ENCODE results near the gene C1QTNF5. TPM values are rescaled to one million over a fixed set of nuclear protein-coding genes. Genes with fewer than 3 reads are reported as not detected.

The C1QTNF5 gene
- total RNA-seq, 4 donors from 2014 or later: 5.3 to 18.8 (median 10.3) TPM

- Histone ChIP-seq H3K36me3 (no peaks in the 10 kb centered on the region), H3K4me3 (no peak overlapping the region), H3K27me3 (peaks cover 0 to 7% (median 0%) of the 10 kb centered on the region in 4 donors), H3K27ac (peak overlapping the region in 3 of 4 donors; percentile 83 to 95 (median 92)), H3K4me1 (peaks cover 54 to 98% (median 75%) of the 10 kb centered on the region in 3 donors), H3K9me3 (no peaks in the 10 kb centered on the region)
- TF ChIP-seq POLR2A (IDR thresholded peaks at IDR 0.05) (no peak), CTCF (IDR thresholded peaks at IDR 0.05) (no peak)
- intact Hi-C loops (cut with DNase I): no loop called here
- WGBS, 2 donors: 70 to 75% methylated on average over 2 to 11 of the region's 26 CpGs
- no peak for DNase-seq
Measured at GRCh38 chr11:119372260-119373058, 31.8 kb upstream of the C1QTNF5 start.

DNA sequence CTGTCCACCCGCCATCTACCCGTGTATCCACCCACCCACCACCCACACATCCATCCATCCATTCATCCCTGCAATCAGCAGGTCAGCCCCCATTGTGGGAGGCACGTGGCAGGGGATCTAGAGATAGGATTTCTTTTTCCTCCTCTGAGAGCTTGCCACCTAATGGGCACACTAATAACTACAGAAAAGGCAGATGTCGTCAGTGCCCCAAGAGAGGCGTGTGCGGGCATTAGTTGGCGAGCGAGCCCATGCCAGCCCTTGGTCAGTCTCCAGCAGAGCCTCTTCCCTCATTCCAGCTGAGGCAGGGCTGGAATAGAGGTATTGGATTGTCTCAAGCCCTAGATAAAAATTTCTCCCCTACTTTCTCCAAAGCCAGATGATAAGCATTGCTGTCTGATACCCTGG, 31.1 kb upstream of the C1QTNF5 start:
- no peak for DNase-seq
- Histone ChIP-seq H3K27me3 (peaks cover 0 to 11% (median 0%) of the 10 kb centered on the region in 4 donors), H3K27ac (peak overlapping the region; percentile 74 to 95 (median 88)), H3K9me3 (no peaks in the 10 kb centered on the region), H3K36me3 (no peaks in the 10 kb centered on the region), H3K4me1 (peaks cover 61 to 98% (median 76%) of the 10 kb centered on the region in 3 donors), H3K4me3 (no peak overlapping the region)
- 10 to 32% methylated on average over 8 of the region's 8 CpGs for WGBS, 2 donors
- TF ChIP-seq CTCF (IDR thresholded peaks at IDR 0.05) (peak in 5 of 6 experiments; percentile 16 to 59 (median 50)), POLR2A (IDR thresholded peaks at IDR 0.05) (no peak)
- intact Hi-C loops (cut with DNase I): no loop called here

- WGBS, 2 donors: 50 to 64% methylated on average over 6 of the region's 8 CpGs
- peaks cover 0 to 11% (median 0%) of the 10 kb centered on the region in 4 donors for H3K27me3 ChIP-seq
- no peaks in the 10 kb centered on the region for H3K9me3 ChIP-seq
- no peak for DNase-seq
- H3K27ac ChIP-seq: peak overlapping the region; percentile 74 to 95 (median 88)
- no peak for TF ChIP-seq POLR2A (IDR thresholded peaks at IDR 0.05)
- no peak for TF ChIP-seq CTCF (IDR thresholded peaks at IDR 0.05)
- intact Hi-C loops (cut with DNase I): no loop called here
- no peaks in the 10 kb centered on the region for H3K36me3 ChIP-seq
- peaks cover 57 to 98% (median 77%) of the 10 kb centered on the region in 3 donors for H3K4me1 ChIP-seq
- H3K4me3 ChIP-seq: no peak overlapping the region
Measured at GRCh38 chr11:119371067-119371601, 30.5 kb upstream of the C1QTNF5 start.

- Histone ChIP-seq H3K36me3 (no peaks in the 10 kb centered on the region), H3K9me3 (no peaks in the 10 kb centered on the region), H3K27me3 (peaks cover 0 to 12% (median 0%) of the 10 kb centered on the region in 4 donors), H3K27ac (peak overlapping the region; percentile 74 to 95 (median 88)), H3K4me1 (peaks cover 52 to 98% (median 73%) of the 10 kb centered on the region in 3 donors), H3K4me3 (no peak overlapping the region)
- WGBS, 2 donors: 60 to 64% methylated on average over 6 of the region's 8 CpGs
- intact Hi-C loops (cut with DNase I): no loop called here
- no peak for TF ChIP-seq POLR2A (IDR thresholded peaks at IDR 0.05)
- no peak for TF ChIP-seq CTCF (IDR thresholded peaks at IDR 0.05)
- no peak for DNase-seq
Measured at GRCh38 chr11:119370486-119371046, 29.9 kb upstream of the C1QTNF5 start.
